HG03060 (cell line): Measurements from ENCODE around the gene DRD2.

Experiments used
- ATAC-seq: cut with Tn5 transposase; IDR thresholded peaks from one replicate; pipeline ENCODE4 v1.9.1; 2021; ENCODE audit warnings: low read depth, moderate number of reproducible peaks; ENCODE audit not compliant: unreplicated experiment

DRD2 gene

DNA sequence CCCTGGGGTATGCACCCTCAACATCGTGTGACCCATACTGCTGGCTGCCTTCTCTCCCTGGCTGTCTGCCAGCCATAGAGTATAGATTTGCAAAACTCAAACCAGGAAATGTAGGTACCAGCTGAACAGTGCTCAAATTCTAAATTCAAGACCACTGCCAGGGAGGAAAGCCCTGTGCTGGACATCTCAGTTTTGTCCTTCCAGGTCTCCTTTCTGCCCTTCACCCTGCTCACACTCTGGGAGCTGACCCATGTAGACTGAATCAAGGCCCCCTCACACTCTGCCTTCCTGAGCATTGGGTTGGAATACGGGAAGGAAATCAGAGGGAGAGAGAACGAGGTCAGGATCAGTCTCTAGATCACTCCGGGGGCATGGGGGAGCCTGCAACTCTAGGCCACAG is 12.4 kb upstream of the DRD2 start:
- no peak for ATAC-seq

DNA sequence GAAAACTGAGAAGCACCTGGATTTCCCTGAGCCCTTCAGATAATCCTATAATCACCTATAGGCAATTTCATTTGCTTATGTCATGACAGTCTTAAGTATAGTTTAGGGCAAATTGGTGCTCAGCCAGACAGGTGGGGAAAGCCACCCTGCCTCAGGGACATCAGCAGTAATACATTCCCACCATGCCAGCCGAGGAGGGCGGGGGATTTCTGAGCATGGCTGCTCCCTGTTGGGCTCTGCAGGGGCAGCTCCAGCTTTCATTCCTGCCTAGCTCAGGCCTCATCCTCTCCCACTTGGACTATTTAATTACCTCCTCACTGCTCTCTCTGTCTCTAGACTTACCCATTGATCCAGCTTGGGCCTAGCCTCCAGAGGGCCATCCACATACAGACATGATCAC is 9.0 kb upstream of the DRD2 start:
- no peak for ATAC-seq

- no peak for ATAC-seq
Observed at GRCh38 chr11:113481672-113482071, 6.5 kb upstream of the DRD2 start.

DNA sequence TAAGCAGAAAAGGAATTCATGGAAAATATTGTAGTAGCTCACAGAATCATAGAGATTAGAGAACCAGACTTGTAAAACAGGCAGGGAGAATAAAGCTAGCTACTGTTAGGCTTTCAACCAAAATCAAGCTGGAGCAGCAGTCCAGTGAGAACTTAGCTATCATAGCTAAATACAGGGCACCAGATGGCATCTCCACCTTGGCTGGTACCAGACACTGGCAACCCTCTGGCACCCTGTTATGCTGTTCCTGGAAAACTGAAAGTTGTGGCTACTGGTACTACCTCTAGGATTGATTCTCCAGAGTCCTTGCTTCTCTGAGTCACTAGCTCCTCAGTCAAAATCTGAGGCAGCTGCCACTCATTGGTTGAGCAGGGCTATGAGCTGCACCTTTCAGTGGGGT is 6.0 kb upstream of the DRD2 start:
- ATAC-seq = no peak

- no peak for ATAC-seq
Observed at GRCh38 chr11:113477321-113477720, 2.1 kb upstream of the DRD2 start.

DNA sequence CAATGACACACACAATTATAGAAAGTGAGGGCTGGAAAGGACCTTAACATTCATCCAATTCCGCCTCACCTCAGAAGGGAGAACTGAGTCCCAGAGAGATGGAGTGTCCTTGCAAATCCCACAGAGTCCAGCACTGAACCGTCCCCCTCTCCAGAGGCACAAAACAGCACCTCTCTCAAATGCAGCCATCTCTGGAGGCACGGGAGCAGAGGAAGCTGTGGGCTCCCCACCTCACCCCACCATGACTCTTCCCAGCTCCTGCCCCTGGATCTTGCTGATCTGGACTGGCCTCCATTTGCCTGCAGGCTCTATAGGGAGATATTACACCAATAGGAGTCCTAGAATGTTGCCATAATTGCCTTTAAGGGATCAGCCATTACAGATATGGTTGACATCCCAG is 1.4 kb upstream of the DRD2 start:
- ATAC-seq = no peak

- ATAC-seq = no peak
Observed at GRCh38 chr11:113474362-113475159, 637 bp downstream of the DRD2 start.

- no peak for ATAC-seq
Observed at GRCh38 chr11:113473983-113474361, 1.2 kb downstream of the DRD2 start.

- no peak for ATAC-seq
Observed at GRCh38 chr11:113472471-113472870, 2.7 kb downstream of the DRD2 start.

DNA sequence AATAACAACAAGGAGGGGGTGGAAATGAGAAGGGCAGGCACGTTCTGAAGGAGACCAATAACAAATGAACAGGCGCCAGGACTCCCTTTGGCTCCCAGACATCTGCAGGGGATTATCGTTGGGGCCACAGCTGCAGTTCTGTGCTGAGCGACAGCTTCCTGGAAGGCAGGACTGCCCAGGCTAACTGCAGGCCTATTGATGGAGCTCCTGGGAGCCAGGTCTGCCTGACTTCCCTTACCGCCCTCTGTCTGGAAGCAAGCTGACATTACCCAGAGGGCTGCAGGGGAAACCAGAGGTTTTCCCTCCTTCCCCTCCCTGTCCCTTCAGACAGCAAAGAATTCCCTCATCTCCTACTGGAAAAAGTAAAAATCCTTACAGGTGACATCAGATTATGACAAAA is 5.0 kb downstream of the DRD2 start:
- no peak for ATAC-seq

GRCh38 chr11:113468726-113469345 is 6.4 kb downstream of the DRD2 start:
- ATAC-seq = no peak

DNA sequence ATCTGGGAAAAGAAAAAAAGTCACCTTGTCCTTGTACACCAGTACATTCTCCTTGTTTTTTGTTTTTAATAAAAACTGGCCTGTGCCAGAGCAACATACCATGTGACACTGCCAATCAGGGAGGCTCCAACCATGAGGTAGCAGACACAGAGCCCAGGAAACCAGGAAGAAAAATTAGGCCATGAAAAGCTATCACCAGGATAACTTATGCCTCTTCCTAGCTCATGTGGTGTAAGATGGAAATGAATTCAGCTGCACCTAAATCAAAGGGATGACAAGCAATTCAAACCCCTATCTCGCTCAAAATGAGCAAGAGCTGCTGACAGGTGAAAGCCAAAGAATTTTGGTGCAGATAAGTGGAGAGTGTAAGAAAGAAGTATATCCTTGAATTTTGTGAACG is 7.7 kb downstream of the DRD2 start:
- ATAC-seq = no peak

DNA sequence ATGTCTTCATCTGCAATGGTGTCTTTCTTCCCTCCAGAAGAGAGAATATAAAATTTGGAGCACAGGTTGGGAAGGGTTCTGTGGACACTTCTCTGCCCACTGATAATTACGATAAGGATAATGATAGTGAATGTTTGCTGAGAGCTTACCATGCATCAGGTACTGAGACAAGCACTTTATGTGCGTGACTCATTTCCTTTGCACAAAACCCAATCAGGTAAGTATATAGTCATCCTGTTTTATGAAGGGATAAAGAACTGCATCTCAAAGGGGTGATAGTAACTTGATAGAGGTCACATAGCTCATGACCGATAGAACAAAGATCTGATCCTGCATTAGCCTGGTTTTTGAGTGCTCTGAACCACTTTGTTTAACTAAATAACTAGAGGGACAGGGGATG is 9.4 kb downstream of the DRD2 start:
- no peak for ATAC-seq

GRCh38 chr11:113464416-113464815 is 10.8 kb downstream of the DRD2 start:
- ATAC-seq = no peak

- ATAC-seq = no peak
Observed at GRCh38 chr11:113462830-113463229, 12.4 kb downstream of the DRD2 start.

GRCh38 chr11:113461639-113462038 is 13.6 kb downstream of the DRD2 start:
- ATAC-seq = no peak

DNA sequence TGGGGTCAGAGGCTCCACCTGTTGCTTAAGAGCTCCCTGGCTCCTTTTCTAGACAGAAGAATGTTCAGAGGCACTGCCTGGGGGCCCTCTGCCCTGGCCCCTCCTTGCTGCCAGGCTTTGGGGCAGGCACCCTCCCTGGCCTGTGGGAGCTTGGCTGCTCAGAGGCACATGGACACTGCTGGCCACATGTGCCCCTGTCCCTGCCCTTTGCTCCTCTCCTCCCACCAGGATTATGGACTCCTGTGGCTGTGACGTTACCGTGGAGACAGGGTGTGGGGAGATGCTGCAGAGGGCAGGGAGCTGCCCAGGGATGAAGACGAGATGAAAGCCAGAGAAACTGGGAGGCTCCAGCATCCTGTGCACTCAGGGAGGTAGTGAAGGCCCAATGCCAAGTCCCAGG is 14.7 kb downstream of the DRD2 start:
- no peak for ATAC-seq

DNA sequence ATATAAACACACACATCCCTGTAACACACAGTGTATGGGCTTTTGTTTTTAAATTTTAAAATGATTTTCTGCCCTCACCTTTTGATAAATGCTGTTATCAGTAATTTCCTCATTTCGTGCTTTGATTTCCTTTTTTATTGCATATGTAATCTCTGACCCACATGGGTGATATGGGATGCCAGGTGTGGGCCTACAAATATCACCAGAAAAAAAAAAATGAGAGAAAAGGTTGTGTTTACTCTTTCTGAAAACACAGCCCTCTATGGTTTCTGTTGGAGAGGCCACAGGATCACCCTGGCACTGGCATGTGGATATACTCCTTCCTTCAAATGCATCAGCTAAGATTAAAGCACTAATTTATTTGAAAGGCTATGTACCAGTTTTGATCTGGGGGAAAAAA is 17.0 kb downstream of the DRD2 start:
- no peak for ATAC-seq

GRCh38 chr11:113457784-113458183 is 17.4 kb downstream of the DRD2 start:
- no peak for ATAC-seq

DNA sequence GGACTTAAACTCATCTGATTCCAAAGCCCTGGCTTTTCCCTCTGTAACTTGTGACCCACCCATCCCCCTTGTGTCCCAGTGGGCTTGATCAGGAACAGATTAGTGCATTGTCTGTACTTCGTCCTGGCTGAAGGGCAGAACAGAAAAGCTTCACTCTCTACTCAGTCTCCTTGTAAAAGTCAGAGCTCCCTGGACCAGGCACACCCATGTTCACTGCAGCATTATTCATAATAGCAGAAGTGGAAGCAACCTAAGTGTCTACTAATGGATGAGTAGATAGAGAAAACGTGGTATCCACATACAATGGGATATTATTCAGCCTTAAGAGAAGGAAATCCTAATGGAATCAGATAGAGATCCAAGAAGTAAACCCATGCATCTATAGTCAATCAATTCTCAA is 20.7 kb downstream of the DRD2 start:
- ATAC-seq = no peak

DNA sequence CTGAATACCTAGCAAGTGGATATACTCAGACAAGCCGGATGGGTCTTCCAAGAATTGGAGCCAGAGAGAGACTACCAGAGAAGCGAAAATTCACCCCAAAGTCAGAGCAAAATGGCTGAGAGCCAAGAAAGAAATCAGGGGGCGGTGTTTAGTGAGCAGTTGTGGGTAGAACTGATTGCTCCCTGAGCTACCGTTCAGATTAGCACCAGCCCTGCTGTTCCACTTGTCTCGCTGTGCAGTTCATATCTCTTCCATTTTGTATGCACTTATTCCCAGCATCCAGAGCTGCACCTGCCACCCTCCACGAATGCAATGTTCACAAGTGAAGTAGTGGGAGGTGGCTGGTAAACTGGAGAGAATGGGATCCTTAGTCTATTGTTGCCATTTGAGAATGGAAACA is 25.5 kb downstream of the DRD2 start:
- no peak for ATAC-seq

GRCh38 chr11:113448316-113448677 is 26.9 kb downstream of the DRD2 start:
- ATAC-seq = no peak
